ENCODE results near the gene MVB12B. TPM values are rescaled to one million over a fixed set of nuclear protein-coding genes. Genes with fewer than 3 reads are reported as not detected.

Gene MVB12B
- total and polyA plus RNA-seq, 2 donors: 12.2 to 13.5 TPM

DNA sequence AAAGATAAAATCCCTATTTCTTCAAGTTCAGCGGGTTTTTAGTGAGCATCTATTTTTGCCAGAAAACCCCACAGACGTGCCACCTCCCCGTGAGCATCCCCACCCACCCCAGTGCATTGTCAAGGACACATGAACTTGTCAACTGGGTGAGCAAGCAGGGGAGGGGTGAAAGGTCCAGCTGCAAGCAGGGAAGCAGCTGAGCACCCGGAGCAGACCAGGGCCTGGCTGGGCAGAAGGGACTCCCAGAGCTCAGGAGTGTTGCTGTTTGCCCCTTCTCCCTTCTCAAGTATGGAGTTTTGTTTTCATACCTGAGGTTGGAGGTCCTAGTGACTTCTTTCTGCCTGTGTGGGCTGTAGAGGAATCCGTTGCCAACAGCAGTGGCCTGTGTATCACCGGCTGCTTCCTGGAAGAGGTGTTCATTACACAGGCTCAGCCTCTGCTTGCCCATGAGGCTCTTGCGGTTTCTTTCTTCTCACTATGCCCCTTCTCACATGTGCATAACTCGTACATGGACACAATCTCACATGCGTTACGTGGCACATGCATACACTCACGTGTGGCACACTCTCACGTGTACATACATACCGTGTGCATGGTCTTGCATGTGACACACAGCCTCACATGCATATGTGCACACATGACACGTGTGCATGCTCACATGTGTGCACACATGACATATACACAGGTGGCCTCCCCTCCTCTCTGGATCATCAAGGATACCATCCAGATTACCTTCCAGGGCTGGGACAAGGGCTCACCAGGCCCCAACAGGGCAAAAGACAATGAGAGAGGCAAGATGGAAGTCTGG lies 126.7 kb downstream of the MVB12B start:
- Histone ChIP-seq H3K4me3 (ENCODE audit: low read depth, low read length) (no peak overlapping the region), H3K27ac (ENCODE audit: low read depth) (no peak overlapping the region), H3K4me1 (ENCODE audit: insufficient read depth) (no peaks in the 10 kb centered on the region), H3K36me3 (ENCODE audit: insufficient read depth) (no peaks in the 10 kb centered on the region)
- DNase-seq (ENCODE audit: extremely low spot score): no peak
- 92% methylated on average over 14 of the region's 14 CpGs for WGBS

DNA sequence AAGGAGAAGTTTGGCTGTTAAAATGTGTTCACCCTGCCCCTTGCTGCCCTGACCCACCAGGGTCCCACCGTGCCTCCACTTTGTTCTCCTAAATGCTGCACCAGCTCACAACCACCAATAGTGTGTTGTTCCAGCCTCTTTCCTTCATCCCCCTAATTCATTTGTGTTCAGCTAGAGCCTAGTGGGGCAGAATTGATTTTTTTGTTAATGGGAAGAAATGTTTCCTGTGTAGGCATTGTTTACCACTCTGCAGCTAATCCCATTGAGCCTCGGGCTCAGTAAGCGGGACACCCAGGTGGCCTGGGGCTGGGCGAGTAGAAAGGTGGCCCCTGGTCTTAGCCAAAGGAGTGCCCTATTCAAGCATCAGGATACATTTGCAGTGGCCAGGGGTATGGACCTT lies 127.6 kb downstream of the MVB12B start:
- Histone ChIP-seq H3K4me3 (ENCODE audit: low read depth, low read length) (no peak overlapping the region), H3K27ac (ENCODE audit: low read depth) (no peak overlapping the region), H3K4me1 (ENCODE audit: insufficient read depth) (no peaks in the 10 kb centered on the region), H3K36me3 (ENCODE audit: insufficient read depth) (no peaks in the 10 kb centered on the region)
- no peak for DNase-seq (ENCODE audit: extremely low spot score)
- 80% methylated on average over 4 of the region's 4 CpGs for WGBS

DNA sequence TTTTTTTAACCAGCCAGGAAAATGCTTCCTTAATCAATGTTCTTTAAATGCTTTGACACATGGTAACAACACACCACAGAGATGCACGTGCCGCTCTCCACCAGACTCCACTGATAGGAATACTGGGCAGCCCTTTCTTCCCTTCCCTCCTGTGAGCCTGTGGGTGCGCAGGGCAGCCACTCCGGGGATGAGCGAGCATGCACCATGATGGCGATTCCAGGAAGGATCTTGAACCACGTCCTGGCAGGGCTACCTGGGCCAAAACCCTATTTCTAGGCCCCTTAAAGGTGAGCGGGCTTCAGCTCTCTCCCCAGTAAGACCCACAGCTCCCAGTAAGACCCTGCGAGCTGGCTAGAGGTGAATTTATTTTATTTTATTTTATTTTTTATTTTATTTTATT lies 128.2 kb downstream of the MVB12B start:
- no peaks in the 10 kb centered on the region for H3K4me1 ChIP-seq (ENCODE audit: insufficient read depth)
- 96% methylated on average over 9 of the region's 9 CpGs for WGBS
- no peak overlapping the region for H3K4me3 ChIP-seq (ENCODE audit: low read depth, low read length)
- DNase-seq (ENCODE audit: extremely low spot score): no peak
- H3K27ac ChIP-seq (ENCODE audit: low read depth): no peak overlapping the region
- H3K36me3 ChIP-seq (ENCODE audit: insufficient read depth): no peaks in the 10 kb centered on the region

DNA sequence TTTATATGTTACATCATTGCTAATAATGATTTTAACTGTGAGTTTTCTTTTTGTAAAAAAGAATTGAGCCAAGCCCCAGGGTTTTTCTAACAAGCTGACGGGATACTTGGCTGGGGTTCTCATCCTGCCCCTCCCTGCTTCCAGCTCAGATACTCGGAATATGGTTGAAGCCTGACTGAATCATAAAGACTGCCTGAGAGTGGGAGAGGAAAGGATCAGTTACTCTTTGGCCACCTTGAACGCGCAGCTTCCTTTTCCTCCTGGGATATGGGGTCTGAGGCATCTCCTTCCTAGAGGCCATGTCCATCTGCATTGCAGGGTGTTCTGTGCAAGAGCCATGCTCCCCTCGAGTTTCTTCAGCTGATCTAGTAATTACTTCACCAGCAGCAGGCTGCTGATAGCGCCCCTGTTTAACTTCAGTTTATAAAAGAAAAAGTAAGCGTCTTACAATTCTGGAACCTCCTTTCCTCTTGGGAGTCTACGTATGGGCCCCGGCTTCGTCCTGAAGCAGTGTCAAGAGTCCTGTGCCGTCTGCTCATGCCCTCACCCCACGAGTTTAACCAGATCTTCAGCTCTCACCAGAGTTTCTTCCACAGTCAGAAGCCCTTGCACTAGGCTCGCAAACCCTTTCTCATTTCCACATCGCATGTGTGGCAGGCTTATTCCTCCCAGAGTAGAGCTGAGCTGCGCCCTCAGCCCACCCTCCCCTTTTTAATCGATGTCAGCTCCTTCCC lies 130.0 kb downstream of the MVB12B start:
- no peak for DNase-seq (ENCODE audit: extremely low spot score)
- no peak overlapping the region for H3K4me3 ChIP-seq (ENCODE audit: low read depth, low read length)
- 60% methylated on average over 16 of the region's 16 CpGs for WGBS
- H3K36me3 ChIP-seq (ENCODE audit: insufficient read depth): no peaks in the 10 kb centered on the region
- no peaks in the 10 kb centered on the region for H3K4me1 ChIP-seq (ENCODE audit: insufficient read depth)
- no peak overlapping the region for H3K27ac ChIP-seq (ENCODE audit: low read depth)

DNA sequence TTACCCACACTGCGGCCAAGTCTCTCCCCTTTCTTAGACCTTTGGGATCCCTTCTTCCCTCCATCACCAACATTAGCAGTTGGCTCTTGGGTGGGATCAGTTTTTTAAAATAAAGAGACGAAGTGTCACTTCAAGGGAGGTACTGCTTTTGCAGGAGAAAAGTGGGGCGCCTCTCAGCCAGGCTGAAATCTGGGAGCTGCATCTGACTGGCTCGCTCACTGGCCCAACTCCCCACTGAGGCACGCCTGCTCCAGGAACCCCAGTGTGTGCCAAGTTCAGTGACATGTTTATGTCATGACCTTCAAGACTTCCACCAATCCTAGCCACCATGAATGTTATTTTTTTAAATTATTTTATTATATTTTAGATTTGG lies 130.5 kb downstream of the MVB12B start:
- H3K27ac ChIP-seq (ENCODE audit: low read depth): no peak overlapping the region
- no peaks in the 10 kb centered on the region for H3K36me3 ChIP-seq (ENCODE audit: insufficient read depth)
- no peak overlapping the region for H3K4me3 ChIP-seq (ENCODE audit: low read depth, low read length)
- H3K4me1 ChIP-seq (ENCODE audit: insufficient read depth): no peaks in the 10 kb centered on the region
- WGBS: 92% methylated on average over 5 of the region's 5 CpGs
- DNase-seq (ENCODE audit: extremely low spot score): no peak

DNA sequence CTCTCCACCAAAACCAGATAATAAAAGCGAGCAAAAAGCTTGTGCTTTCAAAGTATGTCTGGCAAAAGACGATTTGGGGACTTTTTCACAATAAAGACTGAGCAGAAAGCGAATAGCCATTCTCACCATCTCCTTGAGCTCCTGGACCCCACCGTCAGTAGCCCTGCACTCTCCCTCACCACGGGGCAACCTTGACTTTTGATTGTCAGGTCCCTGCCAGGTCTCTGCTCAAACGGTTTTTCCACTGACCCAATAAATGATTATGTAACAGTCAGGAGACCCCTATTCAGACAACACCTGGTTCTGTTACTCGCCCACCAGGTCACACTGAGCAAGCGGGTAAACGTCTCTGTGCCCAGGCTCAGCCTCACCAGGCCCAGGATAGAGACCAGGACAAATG lies 131.3 kb downstream of the MVB12B start:
- Histone ChIP-seq H3K27ac (ENCODE audit: low read depth) (no peak overlapping the region), H3K4me1 (ENCODE audit: insufficient read depth) (no peaks in the 10 kb centered on the region), H3K36me3 (ENCODE audit: insufficient read depth) (no peaks in the 10 kb centered on the region), H3K4me3 (ENCODE audit: low read depth, low read length) (no peak overlapping the region)
- no peak for DNase-seq (ENCODE audit: extremely low spot score)
- 91% methylated on average over 9 of the region's 9 CpGs for WGBS

DNA sequence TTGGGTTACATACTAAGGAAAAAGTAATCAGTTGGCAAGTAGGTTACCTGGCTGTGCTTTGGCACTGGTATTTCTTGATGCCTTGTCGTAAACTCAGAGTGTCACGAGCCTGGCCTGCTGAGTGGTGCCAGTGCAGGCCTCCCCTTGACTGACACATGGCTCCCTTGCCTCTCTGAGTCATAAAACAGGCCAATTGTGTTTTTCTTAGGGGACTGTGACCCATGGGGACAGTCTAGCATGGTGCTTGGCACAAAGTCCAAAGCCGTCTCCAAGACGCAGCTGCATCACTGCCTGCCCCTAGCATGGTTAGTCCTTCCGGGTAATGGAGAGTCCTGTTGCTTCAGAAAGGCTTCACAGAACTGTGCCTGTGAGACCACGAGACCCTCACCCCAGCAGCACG lies 132.5 kb downstream of the MVB12B start:
- no peak overlapping the region for H3K4me3 ChIP-seq (ENCODE audit: low read depth, low read length)
- DNase-seq (ENCODE audit: extremely low spot score): no peak
- H3K36me3 ChIP-seq (ENCODE audit: insufficient read depth): no peaks in the 10 kb centered on the region
- 95% methylated on average over 7 of the region's 7 CpGs for WGBS
- no peak overlapping the region for H3K27ac ChIP-seq (ENCODE audit: low read depth)
- no peaks in the 10 kb centered on the region for H3K4me1 ChIP-seq (ENCODE audit: insufficient read depth)

DNA sequence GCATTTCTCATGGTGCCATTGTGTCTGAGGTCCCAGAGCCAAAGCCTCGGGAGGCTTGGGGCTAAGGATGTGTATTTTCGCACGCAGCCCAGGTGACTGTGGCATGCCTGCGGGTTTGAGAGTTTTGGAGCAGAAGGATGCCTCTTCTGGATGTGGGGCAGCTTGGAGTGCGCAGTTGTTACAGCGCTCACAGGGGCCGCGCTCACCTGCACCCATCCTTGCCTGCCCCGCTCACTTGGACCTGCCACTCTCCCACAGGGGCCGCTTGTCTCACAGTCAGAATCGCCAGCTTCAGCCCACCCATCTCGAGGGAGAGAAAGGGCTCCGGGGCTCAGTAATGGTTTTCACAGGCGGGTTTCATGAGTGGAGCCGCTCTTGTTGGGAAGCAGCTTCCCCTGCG lies 132.9 kb downstream of the MVB12B start:
- no peak for DNase-seq (ENCODE audit: extremely low spot score)
- no peaks in the 10 kb centered on the region for H3K36me3 ChIP-seq (ENCODE audit: insufficient read depth)
- H3K4me3 ChIP-seq (ENCODE audit: low read depth, low read length): no peak overlapping the region
- WGBS: 96% methylated on average over 16 of the region's 16 CpGs
- no peak overlapping the region for H3K27ac ChIP-seq (ENCODE audit: low read depth)
- H3K4me1 ChIP-seq (ENCODE audit: insufficient read depth): no peaks in the 10 kb centered on the region

DNA sequence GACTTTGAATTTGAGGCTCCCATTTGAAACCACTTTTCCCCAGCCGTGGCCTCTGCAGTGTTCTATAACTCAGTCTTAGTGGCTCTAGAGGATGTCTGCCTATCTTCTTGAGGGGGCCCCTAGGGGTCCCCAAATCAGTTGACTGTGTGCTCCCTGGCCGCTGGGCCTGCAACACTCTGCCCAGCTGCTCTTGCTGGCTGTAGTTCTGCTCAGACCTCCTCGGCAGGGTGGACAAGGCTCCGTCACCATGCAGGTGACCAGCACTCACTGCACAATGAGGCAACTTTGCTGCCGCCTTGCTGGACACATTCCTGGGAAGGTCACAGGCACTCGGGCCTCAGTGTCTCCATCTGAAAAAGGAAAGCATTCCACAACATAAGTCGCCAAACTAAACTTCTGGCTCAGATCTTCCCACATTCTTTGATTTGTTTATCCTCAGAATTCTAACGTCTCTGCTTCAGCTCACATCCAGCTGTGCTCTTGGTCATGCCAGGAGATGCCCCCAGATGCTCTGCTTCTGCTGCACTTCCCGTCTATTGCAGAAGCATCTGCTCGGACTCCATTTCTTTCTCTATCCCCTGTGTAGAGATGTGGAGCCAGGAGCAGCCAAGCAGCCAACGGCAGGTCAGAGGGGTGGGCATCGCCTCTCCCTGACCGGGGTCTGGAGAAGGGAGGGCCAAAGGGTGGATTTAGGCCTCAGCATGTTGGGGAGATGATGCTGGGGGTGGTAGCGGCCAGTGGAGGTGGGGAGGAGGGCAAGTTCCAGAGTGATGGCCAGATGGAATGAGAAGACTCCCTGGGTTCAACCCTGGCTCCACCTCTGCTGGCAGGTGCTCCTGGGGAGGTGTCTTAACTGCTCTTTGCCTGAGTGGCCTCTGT lies 133.6 kb downstream of the MVB12B start:
- WGBS: 60% methylated on average over 14 of the region's 14 CpGs
- no peak overlapping the region for H3K27ac ChIP-seq (ENCODE audit: low read depth)
- DNase-seq (ENCODE audit: extremely low spot score): no peak
- no peaks in the 10 kb centered on the region for H3K4me1 ChIP-seq (ENCODE audit: insufficient read depth)
- H3K4me3 ChIP-seq (ENCODE audit: low read depth, low read length): no peak overlapping the region
- H3K36me3 ChIP-seq (ENCODE audit: insufficient read depth): no peaks in the 10 kb centered on the region

DNA sequence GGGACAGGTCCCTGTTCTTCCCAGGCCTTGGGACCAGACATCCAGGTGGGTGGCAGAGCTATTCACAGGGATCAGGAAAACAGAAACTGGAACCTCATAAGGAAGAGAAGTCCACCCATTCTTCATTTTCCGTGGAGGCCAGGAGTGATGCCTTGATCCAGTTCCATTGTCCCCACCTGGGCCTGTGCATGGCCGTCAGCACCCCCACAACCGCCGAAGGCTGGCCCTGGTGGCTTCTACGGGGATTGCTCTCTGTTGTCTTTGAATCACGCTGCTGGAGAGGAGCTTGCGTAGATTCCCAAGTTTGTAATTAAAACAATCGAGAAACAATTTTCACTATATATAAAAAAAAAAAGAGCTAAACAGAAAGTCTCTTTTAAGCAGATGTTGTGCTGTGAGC lies 134.4 kb downstream of the MVB12B start:
- H3K4me3 ChIP-seq (ENCODE audit: low read depth, low read length): no peak overlapping the region
- H3K36me3 ChIP-seq (ENCODE audit: insufficient read depth): no peaks in the 10 kb centered on the region
- H3K27ac ChIP-seq (ENCODE audit: low read depth): no peak overlapping the region
- DNase-seq (ENCODE audit: extremely low spot score): no peak
- no peaks in the 10 kb centered on the region for H3K4me1 ChIP-seq (ENCODE audit: insufficient read depth)
- 95% methylated on average over 8 of the region's 8 CpGs for WGBS

DNA sequence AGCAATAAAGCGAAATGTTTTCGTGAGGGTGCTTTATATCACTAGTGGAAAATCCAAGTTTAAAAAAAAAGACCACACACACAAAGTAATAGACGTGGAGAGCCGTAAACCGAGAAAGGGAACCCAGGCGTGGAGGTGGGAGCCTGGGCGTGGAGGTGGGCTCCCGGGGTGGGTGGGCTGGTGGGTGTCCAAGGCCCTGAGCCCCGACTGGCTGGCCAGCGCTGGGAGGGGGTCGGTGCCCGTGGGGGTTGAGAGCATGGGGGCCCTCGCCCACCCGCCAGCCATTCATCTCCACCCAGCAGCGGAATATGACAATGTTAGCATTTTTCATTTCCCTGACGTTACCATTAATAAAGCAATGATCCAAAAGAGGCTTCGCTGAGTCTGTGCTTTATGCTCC lies 135.0 kb downstream of the MVB12B start:
- 95% methylated on average over 17 of the region's 17 CpGs for WGBS
- DNase-seq (ENCODE audit: extremely low spot score): no peak
- Histone ChIP-seq H3K4me3 (ENCODE audit: low read depth, low read length) (no peak overlapping the region), H3K36me3 (ENCODE audit: insufficient read depth) (no peaks in the 10 kb centered on the region), H3K27ac (ENCODE audit: low read depth) (no peak overlapping the region), H3K4me1 (ENCODE audit: insufficient read depth) (no peaks in the 10 kb centered on the region)

DNA sequence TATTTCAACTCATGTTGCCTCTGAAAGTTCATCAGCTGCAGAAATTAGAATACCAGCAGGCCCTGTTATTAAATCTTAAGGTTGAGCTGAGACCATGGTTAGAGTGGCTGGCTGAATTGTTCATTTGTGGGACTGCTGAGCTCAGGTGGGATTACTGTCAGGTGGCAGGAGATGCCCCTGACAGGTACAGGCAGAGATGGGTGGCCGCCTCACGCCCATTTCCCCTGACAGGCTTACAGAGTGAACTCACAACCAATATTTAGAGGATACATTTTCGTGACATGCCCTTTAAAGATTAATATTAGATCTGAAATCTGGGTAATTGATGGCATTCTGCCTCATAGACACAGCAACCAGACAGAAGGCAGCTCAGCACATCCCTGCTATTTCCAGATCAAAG lies 136.0 kb downstream of the MVB12B start:
- H3K27ac ChIP-seq (ENCODE audit: low read depth): no peak overlapping the region
- 95% methylated on average over 3 of the region's 3 CpGs for WGBS
- H3K4me3 ChIP-seq (ENCODE audit: low read depth, low read length): no peak overlapping the region
- H3K4me1 ChIP-seq (ENCODE audit: insufficient read depth): no peaks in the 10 kb centered on the region
- no peak for DNase-seq (ENCODE audit: extremely low spot score)
- no peaks in the 10 kb centered on the region for H3K36me3 ChIP-seq (ENCODE audit: insufficient read depth)

DNA sequence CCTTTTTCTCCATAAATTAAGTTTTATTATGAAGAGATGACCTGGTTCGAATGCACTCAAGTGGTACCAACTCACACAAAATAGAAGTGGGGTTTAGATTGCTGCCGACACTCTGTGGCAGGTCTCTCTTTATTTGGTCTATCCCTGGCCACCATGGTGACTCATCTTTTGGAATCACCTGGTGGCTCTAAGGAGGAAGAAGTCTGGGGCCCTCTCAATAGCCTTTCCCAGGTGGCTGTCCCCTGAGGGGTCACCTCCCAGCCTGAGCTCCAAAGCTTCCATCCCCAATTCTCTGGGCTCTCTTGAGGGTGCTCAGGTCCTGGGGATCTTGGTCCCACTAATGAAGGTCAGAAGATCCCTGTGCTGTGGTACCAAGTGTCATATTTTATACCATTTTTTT lies 136.8 kb downstream of the MVB12B start:
- WGBS: 99% methylated on average over 2 of the region's 2 CpGs
- Histone ChIP-seq H3K4me3 (ENCODE audit: low read depth, low read length) (no peak overlapping the region), H3K36me3 (ENCODE audit: insufficient read depth) (no peaks in the 10 kb centered on the region), H3K27ac (ENCODE audit: low read depth) (no peak overlapping the region), H3K4me1 (ENCODE audit: insufficient read depth) (no peaks in the 10 kb centered on the region)
- no peak for DNase-seq (ENCODE audit: extremely low spot score)

Data from urinary bladder (tissue), 4 donors.